Epithelial cell of esophagus (primary cell): Measurements from ENCODE around the gene C4orf17.

Source experiments
- DNase-seq: peaks from one replicate; pipeline ENCODE4 v3.0.0; 2010; ENCODE audit warnings: low read depth
- H3K4me3 ChIP-seq: 2 replicates; pipeline ENCODE4 v1.5.1; 2011; ENCODE audit warnings: mild to moderate bottlenecking, low read length, control low read depth
- CTCF ChIP-seq: IDR thresholded peaks from 2 replicates; pipeline ENCODE4 v1.5.1; 2011; ENCODE audit warnings: low read depth, mild to moderate bottlenecking, low read length, control low read depth, inconsistent platforms; ENCODE audit not compliant: insufficient read depth; ENCODE audit errors: missing control alignments

Gene C4orf17

GRCh38 chr4:99585516-99585915 is 74.7 kb downstream of the C4orf17 start:
- H3K4me3 ChIP-seq = no peak overlapping the region
- TF ChIP-seq CTCF = no peak
- DNase-seq = no peak

- no peak for DNase-seq
- TF ChIP-seq CTCF = no peak
- H3K4me3 ChIP-seq = no peak overlapping the region
Observed at GRCh38 chr4:99586322-99586721, 75.5 kb downstream of the C4orf17 start.

- no peak overlapping the region for H3K4me3 ChIP-seq
- no peak for TF ChIP-seq CTCF
- DNase-seq = no peak
Observed at GRCh38 chr4:99586797-99587196, 76.0 kb downstream of the C4orf17 start.

- no peak for DNase-seq
- H3K4me3 ChIP-seq = no peak overlapping the region
- no peak for TF ChIP-seq CTCF
Observed at GRCh38 chr4:99587309-99587708, 76.5 kb downstream of the C4orf17 start.

GRCh38 chr4:99587803-99588202 is 77.0 kb downstream of the C4orf17 start:
- DNase-seq = no peak
- no peak for TF ChIP-seq CTCF
- no peak overlapping the region for H3K4me3 ChIP-seq

GRCh38 chr4:99591757-99592156 is 80.9 kb downstream of the C4orf17 start:
- no peak for TF ChIP-seq CTCF
- DNase-seq = peak; percentile 73
- no peak overlapping the region for H3K4me3 ChIP-seq
